MM.1S (cell line): ENCODE measurements around the gene PPP1R12A.
"Not testable (repeated sequence)": the region's sequence is repeated elsewhere in the genome, so short reads cannot be mapped to it uniquely, and the experiment has no call there.

Experiments used
- DNase-seq: peaks from one replicate; pipeline ENCODE4 v3.0.0-alpha.2; 2015
- H2AFZ ChIP-seq: fragments of 300-600 bp; sonication (generic); 2 replicates; pipeline ENCODE4 v1.6.0; 2016; ENCODE audit warnings: antibody characterized with exemption, low read length
- H3F3A ChIP-seq: fragments of 300-600 bp; sonication (generic); 2 replicates; pipeline ENCODE4 v1.6.1; 2016; ENCODE audit warnings: mild to moderate bottlenecking, antibody characterized with exemption, low read length, moderate library complexity, mixed read lengths; ENCODE audit not compliant: insufficient read depth
- H3K27ac ChIP-seq: fragments of 300-600 bp; sonication (generic); 2 replicates; pipeline ENCODE4 v1.5.1; 2016; ENCODE audit warnings: mild to moderate bottlenecking, low read length
- H3K27me3 ChIP-seq: fragments of 300-600 bp; sonication (generic); replicated peaks from 2 replicates; pipeline ENCODE4 v1.6.0; 2016; ENCODE audit warnings: low read length; ENCODE audit not compliant: insufficient read depth
- H3K36me3 ChIP-seq: fragments of 300-600 bp; sonication (generic); replicated peaks from 2 replicates; pipeline ENCODE4 v1.6.1; 2016; ENCODE audit warnings: mild to moderate bottlenecking, low read length, mixed read lengths; ENCODE audit not compliant: insufficient read depth
- H3K4me1 ChIP-seq: fragments of 300-600 bp; sonication (generic); 2 replicates; pipeline ENCODE4 v1.6.1; 2016; ENCODE audit warnings: low read length, mixed read lengths
- H3K4me2 ChIP-seq: fragments of 300-600 bp; sonication (generic); 2 replicates; pipeline ENCODE4 v1.6.0; 2016; ENCODE audit warnings: low read depth, low read length
- H3K4me3 ChIP-seq: fragments of 300-600 bp; sonication (generic); 2 replicates; pipeline ENCODE4 v1.5.1; 2016; ENCODE audit warnings: low read length, mixed read lengths
- H3K79me2 ChIP-seq: fragments of 300-600 bp; sonication (generic); 2 replicates; pipeline ENCODE4 v1.6.1; 2016; ENCODE audit warnings: mixed run types, low read length, mixed read lengths
- H3K9ac ChIP-seq: fragments of 300-600 bp; sonication (generic); 2 replicates; pipeline ENCODE4 v1.6.1; 2016; ENCODE audit warnings: low read length, mixed read lengths
- H3K9me2 ChIP-seq: fragments of 300-600 bp; sonication (generic); replicated peaks from 2 replicates; pipeline ENCODE4 v1.6.1; 2016; ENCODE audit warnings: mild to moderate bottlenecking, low read length, mixed read lengths; ENCODE audit not compliant: insufficient read depth
- H3K9me3 ChIP-seq: fragments of 300-600 bp; sonication (generic); replicated peaks from 2 replicates; pipeline ENCODE4 v1.6.1; 2016; ENCODE audit warnings: mild to moderate bottlenecking, low read length, mixed read lengths; ENCODE audit not compliant: insufficient read depth
- H4K20me1 ChIP-seq: fragments of 300-600 bp; sonication (generic); 2 replicates; pipeline ENCODE4 v1.6.1; 2016; ENCODE audit warnings: mild to moderate bottlenecking, low read length, moderate library complexity, mixed read lengths; ENCODE audit not compliant: insufficient read depth
- CTCF ChIP-seq: fragments of 300-600 bp; sonication (generic); IDR thresholded peaks from 2 replicates; pipeline ENCODE4 v1.5.1; 2016; ENCODE audit warnings: antibody characterized with exemption, low read length, mixed read lengths
- EZH2 ChIP-seq: fragments of 300-600 bp; sonication (generic); optimal IDR thresholded peaks from 2 replicates; pipeline ENCODE3; 2017; ENCODE audit warnings: low read depth, mild to moderate bottlenecking, antibody characterized with exemption, low read length, mixed read lengths
- EZH2phosphoT487 ChIP-seq: fragments of 300-600 bp; sonication (generic); IDR thresholded peaks from 2 replicates; pipeline ENCODE4 v1.6.1; 2018; ENCODE audit warnings: antibody characterized with exemption, low read length

PPP1R12A gene

GRCh38 chr12:79826267-79827128, 108.4 kb downstream of the PPP1R12A start:
- H3K9me3 ChIP-seq: no peaks in the 10 kb centered on the region
- 0 out of 2 replicates have a peak, but pooled peaks cover 4% of the 10 kb centered on the region for H3K36me3 ChIP-seq
- H3K4me2 ChIP-seq: no peak overlapping the region
- no peak overlapping the region for H3K4me3 ChIP-seq
- H3K4me1 ChIP-seq: peaks cover 8% of the 10 kb centered on the region; the same call in 1 of the 2 replicates
- H3K9ac ChIP-seq: no peak overlapping the region
- H3K27ac ChIP-seq: no peak overlapping the region
- no peak overlapping the region for H2AFZ ChIP-seq
- H4K20me1 ChIP-seq: no peaks in the 10 kb centered on the region
- TF ChIP-seq EZH2: no peak
- TF ChIP-seq CTCF: no peak
- TF ChIP-seq EZH2phosphoT487: no peak
- H3K79me2 ChIP-seq: peaks cover 4% of the 10 kb centered on the region; the same call in 1 of the 2 replicates
- no peaks in the 10 kb centered on the region for H3F3A ChIP-seq
- DNase-seq: no peak
- no peaks in the 10 kb centered on the region for H3K9me2 ChIP-seq
- H3K27me3 ChIP-seq: no peaks in the 10 kb centered on the region

- DNase-seq: no peak
- TF ChIP-seq CTCF (no peak), EZH2phosphoT487 (no peak), EZH2 (no peak)
- Histone ChIP-seq H3K9ac (no peak overlapping the region), H3K36me3 (no peaks in the 10 kb centered on the region), H3K4me2 (no peak overlapping the region), H3K4me1 (peaks cover 8% of the 10 kb centered on the region; the same call in 1 of the 2 replicates), H2AFZ (no peak overlapping the region), H3K79me2 (no peaks in the 10 kb centered on the region), H4K20me1 (no peaks in the 10 kb centered on the region), H3K9me2 (no peaks in the 10 kb centered on the region), H3F3A (no peaks in the 10 kb centered on the region), H3K9me3 (no peaks in the 10 kb centered on the region), H3K27ac (no peak overlapping the region), H3K27me3 (no peaks in the 10 kb centered on the region), H3K4me3 (no peak overlapping the region)
Measured at GRCh38 chr12:79822475-79822874, 112.4 kb downstream of the PPP1R12A start.

GRCh38 chr12:79818856-79819255, 116.0 kb downstream of the PPP1R12A start:
- TF ChIP-seq CTCF (no peak), EZH2 (no peak), EZH2phosphoT487 (no peak)

GRCh38 chr12:79784366-79785065, 150.4 kb downstream of the PPP1R12A start:
- H3K9me3 ChIP-seq, H3K27me3 ChIP-seq, H3K79me2 ChIP-seq, H3K27ac ChIP-seq, H3K36me3 ChIP-seq, H2AFZ ChIP-seq, H3K9ac ChIP-seq, H3K9me2 ChIP-seq, H4K20me1 ChIP-seq, DNase-seq, H3K4me2 ChIP-seq, H3K4me1 ChIP-seq, H3F3A ChIP-seq, H3K4me3 ChIP-seq: not testable (repeated sequence)

More at GRCh38 chr12:79818856-79819255, 116.0 kb downstream of the PPP1R12A start:
- no peaks in the 10 kb centered on the region for H3K27me3 ChIP-seq
- H3K9me3 ChIP-seq: no peaks in the 10 kb centered on the region
- no peak overlapping the region for H3K27ac ChIP-seq
- no peak overlapping the region for H3K4me2 ChIP-seq
- H4K20me1 ChIP-seq: no peaks in the 10 kb centered on the region
- no peaks in the 10 kb centered on the region for H3K9me2 ChIP-seq
- peaks cover 3% of the 10 kb centered on the region; the same call in 1 of the 2 replicates for H3K36me3 ChIP-seq
- DNase-seq: no peak
- no peaks in the 10 kb centered on the region for H3K4me1 ChIP-seq
- H3K79me2 ChIP-seq: no peaks in the 10 kb centered on the region
- H3K9ac ChIP-seq: no peak overlapping the region
- no peak overlapping the region for H2AFZ ChIP-seq
- no peak overlapping the region for H3K4me3 ChIP-seq
- H3F3A ChIP-seq: no peaks in the 10 kb centered on the region
